GM10847 (cell line): ENCODE results near the gene RWDD1.

Experiments used
- POLR2A ChIP-seq: IDR thresholded peaks from 2 replicates; pipeline ENCODE4 v1.6.1; 2011; ENCODE audit not compliant: insufficient read length; ENCODE audit errors: extremely low read depth

RWDD1 gene

GRCh38 chr6:116547358-116547757, 23.9 kb upstream of the RWDD1 start:
- no peak for TF ChIP-seq POLR2A

GRCh38 chr6:116550796-116551195, 20.5 kb upstream of the RWDD1 start:
- no peak for TF ChIP-seq POLR2A

- TF ChIP-seq POLR2A = no peak
Measured at GRCh38 chr6:116553451-116553850, 17.9 kb upstream of the RWDD1 start, which contains the start of gene CALHM4. Gene CALHM4 (plus strand): TSS chr6:116553751. CDS start chr6:116553794, 43 bp downstream.

- no peak for TF ChIP-seq POLR2A
Measured at GRCh38 chr6:116556065-116556464, 15.2 kb upstream of the RWDD1 start.

- TF ChIP-seq POLR2A = no peak
Measured at GRCh38 chr6:116556814-116557415, 14.4 kb upstream of the RWDD1 start.

GRCh38 chr6:116557893-116558292, 13.4 kb upstream of the RWDD1 start:
- no peak for TF ChIP-seq POLR2A

GRCh38 chr6:116560130-116560529, 11.2 kb upstream of the RWDD1 start:
- no peak for TF ChIP-seq POLR2A

GRCh38 chr6:116561377-116562018, 9.8 kb upstream of the RWDD1 start:
- no peak for TF ChIP-seq POLR2A

- no peak for TF ChIP-seq POLR2A
Measured at GRCh38 chr6:116562019-116562403, 9.3 kb upstream of the RWDD1 start.

- TF ChIP-seq POLR2A = no peak
Measured at GRCh38 chr6:116562614-116563013, 8.7 kb upstream of the RWDD1 start.

- no peak for TF ChIP-seq POLR2A
Measured at GRCh38 chr6:116563830-116564229, 7.5 kb upstream of the RWDD1 start.

- TF ChIP-seq POLR2A = no peak
Measured at GRCh38 chr6:116564311-116564710, 7.0 kb upstream of the RWDD1 start.

GRCh38 chr6:116564921-116565872, 6.1 kb upstream of the RWDD1 start:
- TF ChIP-seq POLR2A = no peak

GRCh38 chr6:116568111-116568510, 3.2 kb upstream of the RWDD1 start:
- no peak for TF ChIP-seq POLR2A

GRCh38 chr6:116568821-116569755, 2.2 kb upstream of the RWDD1 start:
- no peak for TF ChIP-seq POLR2A

GRCh38 chr6:116571683-116572000, 338 bp downstream of the RWDD1 start:
- no peak for TF ChIP-seq POLR2A

- no peak for TF ChIP-seq POLR2A
Measured at GRCh38 chr6:116572162-116572561, 858 bp downstream of the RWDD1 start.
